Colon (tissue), 2 donors: ENCODE results near the gene MTRFR.

Experiments used
- FAIRE-seq: peaks from 2 replicates; lab custom pipeline; 2012; peaks lifted over from hg19 to GRCh38; lab: Jason Lieb, UNC
- donor health status: control.
- donor health status: control.

MTRFR gene

DNA sequence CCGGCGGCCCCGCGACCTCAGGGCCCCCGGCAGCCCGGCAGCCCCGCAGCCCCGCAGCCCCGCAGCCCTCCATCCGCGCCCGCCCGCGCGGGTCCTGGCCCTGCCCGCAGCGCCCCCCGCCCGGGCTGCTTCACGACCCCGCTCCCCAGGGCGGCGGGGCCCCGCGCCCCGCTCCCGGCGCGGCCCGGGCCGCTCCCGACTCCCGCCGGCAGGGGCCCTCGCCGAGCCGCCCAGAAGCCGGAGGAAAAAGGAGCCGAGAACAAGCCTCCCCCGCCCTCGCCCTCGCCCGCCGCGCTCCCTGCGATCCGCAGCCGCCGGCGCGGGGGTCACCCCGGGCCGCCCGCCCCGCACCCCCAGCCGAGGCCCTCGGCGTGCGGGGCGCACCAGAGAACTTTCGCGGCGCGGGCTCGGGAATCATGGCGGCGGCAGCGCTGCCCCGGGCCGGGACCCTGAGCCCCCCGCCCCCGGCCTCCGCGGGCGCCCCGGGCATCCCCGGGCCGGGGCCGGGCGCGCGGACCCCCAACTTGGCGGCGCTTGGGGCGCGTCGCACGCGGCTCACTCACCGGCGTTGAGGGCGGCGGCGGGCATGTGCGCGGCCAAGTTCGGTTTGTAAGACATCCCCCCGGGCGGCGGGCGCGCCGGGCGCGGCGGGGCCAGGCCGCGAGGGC, 37.9 kb downstream of the MTRFR start:
- no peak for FAIRE-seq

DNA sequence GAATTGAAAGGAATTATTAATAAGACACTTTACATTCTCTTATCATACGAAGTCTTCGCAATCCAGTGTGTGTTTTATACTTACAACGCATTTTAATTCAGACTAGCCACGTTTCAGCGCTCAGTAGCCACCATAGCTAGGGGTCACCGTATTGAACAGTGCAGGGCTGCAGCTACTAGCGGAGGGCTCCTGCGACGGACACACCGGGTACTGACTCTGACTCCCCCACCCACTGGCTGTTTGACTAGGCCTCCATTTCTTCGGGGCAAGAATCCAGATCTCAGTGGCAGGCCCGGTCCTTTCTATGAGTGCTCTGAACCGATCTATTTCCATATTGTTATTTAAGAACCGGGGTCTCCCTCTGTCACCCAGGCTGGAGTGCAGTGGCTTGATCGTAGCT, 39.9 kb downstream of the MTRFR start:
- no peak for FAIRE-seq

DNA sequence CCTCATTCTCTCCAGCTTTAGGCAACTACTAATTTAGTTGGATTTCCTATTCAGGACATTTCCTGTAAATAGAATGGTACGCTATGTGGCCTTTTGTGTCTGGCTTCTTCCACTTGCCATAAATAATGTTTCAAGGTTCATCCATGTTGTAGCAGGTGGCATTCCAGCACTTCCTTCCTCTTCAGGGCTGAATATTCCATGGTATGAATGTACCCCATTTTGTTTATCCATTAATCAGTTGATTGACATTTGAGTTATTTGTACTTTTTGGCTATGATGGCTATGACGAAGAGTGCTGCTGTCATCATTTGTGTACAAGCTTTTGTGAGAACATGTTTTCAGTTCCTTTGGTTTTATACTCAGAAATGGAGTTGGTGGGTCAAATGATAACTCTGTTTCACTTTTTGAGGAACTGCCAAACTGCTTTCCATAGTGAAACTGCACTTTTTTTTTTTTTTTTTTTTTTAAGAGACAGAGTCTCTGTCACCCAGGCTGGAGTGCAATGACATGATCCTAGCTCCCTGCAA, 44.9 kb downstream of the MTRFR start:
- FAIRE-seq, result no peak

DNA sequence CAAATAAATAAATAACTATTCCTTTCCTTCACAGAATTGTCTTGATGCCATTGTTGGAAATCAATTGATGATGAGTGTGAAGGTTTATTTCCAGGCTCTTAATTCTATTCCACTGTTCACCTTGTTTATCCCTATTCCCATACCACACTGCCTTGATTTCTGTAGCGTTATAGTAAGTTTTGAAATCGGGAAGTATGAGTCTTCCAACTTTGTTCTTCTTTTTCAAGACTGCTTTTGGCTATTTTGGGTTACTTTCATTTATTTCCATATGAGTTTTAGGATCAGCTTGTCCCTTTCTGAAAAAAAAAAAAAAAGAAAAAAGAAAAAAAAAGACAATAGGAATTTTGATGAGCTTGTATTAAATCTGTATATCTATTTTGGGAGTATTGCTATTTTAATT, 47.7 kb downstream of the MTRFR start:
- FAIRE-seq, result no peak

DNA sequence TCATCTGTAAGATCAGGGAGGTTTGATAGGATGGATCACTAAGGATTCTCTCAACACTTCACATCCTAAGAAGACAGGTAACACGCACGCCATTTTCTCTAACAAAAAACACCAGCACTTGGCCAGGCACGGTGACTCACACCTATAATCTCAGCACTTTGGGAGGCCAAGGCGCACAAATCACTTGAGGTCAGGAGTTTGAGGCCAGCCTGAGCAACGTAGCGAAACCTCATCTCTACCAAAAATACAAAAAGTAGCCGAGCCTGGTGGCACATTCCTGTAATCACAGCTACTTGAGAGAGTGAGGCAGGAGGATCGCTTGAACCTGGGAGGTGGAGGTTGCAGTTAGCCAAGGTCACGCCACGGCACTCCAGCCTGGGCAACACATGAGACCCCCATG, 48.9 kb downstream of the MTRFR start:
- no peak for FAIRE-seq

DNA sequence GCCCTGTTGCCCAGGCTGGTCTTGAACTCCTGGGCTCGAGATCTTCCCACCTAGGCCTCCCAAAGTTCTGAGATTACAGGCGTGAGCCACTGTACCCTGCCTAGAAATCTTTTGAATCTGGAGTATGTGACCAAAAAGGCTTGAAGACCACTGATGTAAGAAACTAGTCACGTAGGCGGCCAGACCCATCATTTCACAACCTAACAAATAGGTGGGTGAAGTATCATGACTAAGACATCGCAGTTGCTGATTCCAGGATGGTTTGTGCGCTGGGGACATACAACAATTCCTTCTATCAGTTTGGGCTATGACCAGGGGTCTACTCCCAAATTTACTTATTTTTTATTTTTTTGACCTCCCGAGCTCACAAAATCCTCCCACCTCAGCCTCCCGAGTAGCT, 50.2 kb downstream of the MTRFR start:
- FAIRE-seq, result no peak

DNA sequence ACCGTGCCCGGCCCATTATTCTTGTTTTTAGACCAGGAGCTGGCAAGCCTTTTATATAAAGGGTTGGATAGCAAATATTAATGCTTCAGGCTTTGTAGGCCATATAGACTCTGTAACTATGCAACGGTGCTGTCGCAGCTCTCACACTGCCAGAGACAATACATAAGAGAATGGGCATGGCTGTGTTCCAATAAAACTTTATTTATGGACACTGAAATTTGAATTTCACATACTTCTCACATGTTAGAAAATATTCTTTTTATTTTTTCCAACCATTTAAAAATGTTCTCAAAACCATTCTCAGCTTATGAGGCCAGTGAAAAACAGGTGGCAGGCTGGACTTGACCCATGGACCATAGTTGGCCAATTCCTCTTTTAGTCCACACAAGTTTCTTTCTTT, 51.4 kb downstream of the MTRFR start:
- no peak for FAIRE-seq

DNA sequence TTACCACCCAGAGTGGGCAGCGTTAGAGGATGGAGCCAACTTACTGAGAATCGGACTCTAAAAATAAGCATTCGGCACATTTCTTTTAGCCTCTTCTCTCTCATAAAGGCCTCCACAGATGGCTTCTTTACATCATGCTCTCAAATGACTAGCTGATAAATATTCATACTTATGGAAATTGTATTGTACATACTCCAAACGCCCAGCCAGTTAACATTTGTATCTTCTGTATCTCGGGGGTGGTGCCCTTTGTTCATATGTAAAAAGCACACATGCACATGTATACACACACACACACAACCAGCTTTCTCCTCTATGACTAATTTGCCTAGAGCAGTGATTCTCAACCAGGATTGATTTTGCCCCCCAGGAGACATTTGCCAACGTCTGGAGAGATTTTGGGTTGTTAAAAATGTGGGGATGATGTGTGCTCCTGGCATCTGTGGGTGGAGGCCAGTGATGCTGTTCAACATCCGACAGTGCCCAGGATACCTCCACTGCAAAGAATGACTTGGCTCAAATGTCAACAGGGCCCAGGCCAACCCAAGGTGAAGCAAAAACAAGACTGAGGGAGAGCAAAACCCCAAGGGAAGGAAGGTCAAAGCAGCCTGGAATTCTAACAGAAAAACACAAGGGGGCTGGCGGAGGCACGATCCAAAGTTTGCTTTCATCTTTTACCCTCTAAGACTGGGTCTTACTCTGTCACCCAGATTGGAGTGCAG, 53.6 kb downstream of the MTRFR start:
- no peak for FAIRE-seq

DNA sequence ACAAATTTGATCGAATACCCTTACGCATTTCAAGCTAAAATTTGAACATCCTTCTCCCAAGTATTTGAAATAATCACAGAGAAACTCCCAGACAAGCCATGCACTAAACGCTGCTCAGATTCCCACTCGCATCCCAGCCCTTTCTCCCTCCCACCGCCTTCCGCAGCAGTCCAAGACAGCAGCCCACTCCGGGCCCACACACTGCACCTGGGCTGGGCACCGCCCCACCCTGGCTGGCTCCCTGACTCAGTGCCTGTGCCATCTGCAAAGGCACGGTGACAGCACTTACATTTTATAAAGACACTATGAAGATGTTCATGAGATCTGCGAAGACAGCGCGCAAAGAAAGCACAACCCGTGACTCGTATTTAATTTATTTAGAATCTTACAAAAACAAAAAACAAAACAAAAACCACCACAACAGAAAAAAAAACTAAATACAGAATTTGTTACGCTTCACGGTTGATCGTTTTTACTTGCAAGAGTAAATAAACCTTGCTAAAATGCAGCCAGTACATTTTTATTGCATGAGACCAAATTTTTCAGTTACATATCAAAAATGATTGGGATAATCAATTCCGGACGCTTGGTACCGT, 55.6 kb downstream of the MTRFR start:
- FAIRE-seq, result no peak

DNA sequence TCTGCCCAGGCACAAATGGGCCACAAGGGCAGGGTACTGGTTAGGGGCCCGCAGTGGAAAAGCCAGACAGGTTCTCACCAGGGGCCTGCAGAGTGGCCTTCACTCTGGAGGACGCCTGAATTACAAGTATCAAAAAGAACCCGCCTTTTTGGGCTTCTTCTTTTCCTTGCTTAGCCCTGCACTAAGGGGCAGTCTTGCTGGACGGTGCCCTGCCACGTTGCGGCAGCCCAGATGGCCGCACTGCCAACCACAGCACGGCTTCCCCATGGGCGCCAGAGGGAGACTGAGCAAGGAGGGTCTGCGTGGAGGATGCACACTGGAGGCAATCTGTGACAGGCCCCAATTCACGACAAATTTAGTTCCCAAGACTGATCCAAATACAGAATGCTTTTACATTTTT, 56.7 kb downstream of the MTRFR start:
- no peak for FAIRE-seq

DNA sequence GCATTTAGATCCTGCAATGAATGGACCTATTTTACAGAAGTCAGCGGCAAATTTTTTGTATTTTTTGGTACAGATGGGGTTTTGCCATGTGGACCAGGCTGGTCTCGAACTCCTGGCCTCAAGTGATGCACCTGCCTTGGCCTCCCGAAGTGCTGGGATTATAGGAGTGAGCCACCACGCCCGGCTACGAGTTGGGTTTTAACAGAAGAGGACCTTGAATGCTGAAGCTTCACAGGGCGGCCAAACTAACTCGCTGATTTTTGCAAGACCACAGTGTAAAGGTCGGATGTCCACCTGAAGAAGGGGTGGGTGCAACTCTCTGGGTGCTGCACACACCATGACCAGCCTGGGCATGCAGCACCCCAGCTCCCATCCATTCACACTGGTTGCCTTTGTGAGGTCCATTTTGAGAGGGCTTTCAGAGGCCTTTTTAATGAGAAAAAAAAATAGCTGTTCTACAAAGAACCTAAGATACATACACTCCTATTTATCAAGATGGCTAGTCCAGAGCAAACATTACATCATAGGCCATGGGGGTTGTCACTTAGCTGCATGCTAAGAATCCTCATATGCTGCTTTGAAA, 60.0 kb downstream of the MTRFR start:
- FAIRE-seq, result no peak

DNA sequence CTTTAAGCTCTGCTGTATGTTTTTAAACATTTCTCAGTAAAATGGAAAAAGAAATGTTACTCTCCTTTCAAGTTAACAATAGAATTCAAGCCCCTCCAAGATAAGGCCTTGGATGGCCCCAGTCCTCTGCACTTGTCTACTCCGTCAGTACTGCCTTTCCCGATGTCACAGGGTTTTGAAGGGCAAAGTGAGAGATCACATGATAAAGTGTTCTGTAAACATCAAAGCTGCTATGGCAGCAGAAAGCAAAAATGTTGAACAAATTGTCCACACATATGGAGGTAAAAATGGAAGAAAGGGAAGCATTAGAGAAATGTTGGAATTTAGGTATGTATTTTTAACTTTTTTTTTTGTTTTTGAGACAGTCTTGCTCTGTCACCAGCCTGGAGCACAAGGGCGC, 71.9 kb downstream of the MTRFR start:
- no peak for FAIRE-seq

DNA sequence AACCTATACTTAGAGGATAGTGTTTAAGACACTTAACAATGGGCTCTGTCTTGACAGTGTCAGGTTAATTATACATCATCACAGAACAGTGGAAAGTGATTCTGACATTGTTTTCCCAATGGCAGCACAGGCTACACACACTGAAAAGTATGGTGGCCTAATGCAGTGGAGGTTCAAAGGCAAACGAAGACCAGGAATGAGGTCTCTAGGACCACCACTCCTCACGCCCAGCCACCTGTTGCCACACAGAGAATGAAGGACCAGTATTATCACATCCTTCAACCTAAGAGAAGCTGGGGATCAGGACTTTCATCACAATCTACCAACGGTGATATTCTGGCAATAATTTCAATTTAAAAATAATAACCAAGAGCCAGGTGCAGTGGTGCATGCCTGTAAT, 73.0 kb downstream of the MTRFR start:
- FAIRE-seq, result no peak
